GM10266 (cell line): Measurements from ENCODE around the gene LCORL.

ENCODE experiments used
- DNase-seq: peaks from one replicate; pipeline ENCODE4 v3.0.0; 2012; ENCODE audit errors: extremely low spot score
- CTCF ChIP-seq: IDR thresholded peaks from 2 replicates; pipeline ENCODE4 v1.5.1; 2012; ENCODE audit warnings: mild to moderate bottlenecking, low read depth; ENCODE audit not compliant: control insufficient read depth, insufficient read depth; ENCODE audit errors: missing control alignments

The LCORL gene

DNA sequence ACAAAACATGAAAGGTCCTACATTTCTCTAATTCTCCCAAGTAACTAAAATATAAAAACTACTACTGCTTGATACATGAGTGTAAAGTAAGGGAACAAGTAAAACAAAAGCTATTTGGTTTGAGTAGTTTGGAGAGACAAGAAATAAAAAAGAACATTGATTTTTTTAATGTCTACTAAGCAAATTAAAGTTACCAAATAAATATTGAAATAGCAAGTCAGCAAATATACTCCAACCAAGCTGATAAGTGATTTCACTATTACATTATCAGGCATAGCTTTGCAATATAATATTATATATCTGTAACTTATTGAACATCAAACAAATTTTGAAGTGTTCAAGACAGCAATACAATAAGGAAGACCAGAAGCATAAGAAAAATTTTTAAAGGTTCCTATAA is 60.3 kb downstream of the LCORL start:
- no peak for TF ChIP-seq CTCF
- no peak for DNase-seq

DNA sequence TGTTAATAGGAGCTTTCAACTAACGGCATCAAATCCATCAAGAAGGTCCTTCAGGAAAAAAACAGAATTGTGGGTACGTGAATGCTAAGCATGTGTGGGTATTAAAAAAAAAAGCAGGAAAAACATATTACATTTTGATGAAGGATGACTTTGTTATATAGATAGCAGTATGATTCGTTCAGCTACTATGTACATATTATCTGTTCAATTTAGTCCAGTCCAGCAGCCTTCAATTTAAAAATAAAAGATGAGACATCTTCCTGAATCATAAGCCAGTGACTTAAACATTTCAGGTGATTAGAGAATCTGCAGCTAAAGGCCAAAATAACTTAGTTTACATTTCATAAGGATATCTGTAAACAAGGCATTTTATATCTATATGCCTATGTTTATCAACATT is 63.4 kb downstream of the LCORL start:
- TF ChIP-seq CTCF = no peak
- DNase-seq = no peak

- no peak for DNase-seq
- TF ChIP-seq CTCF = no peak
These were observed 63.9 kb downstream of the LCORL start for GRCh38 chr4:17957688-17958087.

DNA sequence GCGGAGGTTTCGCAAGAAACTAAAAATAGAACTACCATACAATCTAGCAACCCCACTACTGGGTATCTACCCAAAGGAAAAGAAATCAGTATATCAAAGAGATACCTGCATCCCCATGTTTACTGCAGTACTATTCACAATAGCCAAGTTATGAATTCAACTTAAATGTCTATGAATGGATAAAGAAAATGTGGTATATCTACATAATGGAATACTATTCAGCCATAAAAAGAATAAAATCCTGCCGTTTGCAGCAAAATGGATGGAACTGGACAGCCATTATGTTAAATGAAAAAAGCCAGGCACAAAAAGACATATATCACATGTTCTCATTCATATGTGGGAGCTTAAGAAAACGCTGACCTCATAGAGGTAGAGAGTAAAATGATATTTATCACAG is 65.3 kb downstream of the LCORL start:
- DNase-seq = no peak
- no peak for TF ChIP-seq CTCF

DNA sequence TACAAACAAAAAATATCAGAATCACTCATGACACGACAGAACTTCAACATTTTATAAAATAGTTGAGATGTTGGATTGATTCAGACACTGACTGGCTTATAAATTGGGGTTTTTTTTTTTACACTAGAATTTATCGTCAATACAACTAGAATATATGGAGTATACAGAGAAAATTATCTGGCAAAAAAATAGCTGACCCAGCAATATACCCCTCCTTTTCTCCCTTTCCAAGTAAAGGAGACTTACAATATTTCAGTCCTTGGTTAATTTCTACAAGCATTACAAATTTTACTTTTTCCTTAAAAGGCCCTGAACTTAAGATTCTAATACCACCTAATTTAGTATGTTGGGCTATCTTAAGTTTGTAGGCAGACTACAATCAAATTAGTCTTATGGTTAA is 76.3 kb downstream of the LCORL start:
- no peak for DNase-seq
- no peak for TF ChIP-seq CTCF

DNA sequence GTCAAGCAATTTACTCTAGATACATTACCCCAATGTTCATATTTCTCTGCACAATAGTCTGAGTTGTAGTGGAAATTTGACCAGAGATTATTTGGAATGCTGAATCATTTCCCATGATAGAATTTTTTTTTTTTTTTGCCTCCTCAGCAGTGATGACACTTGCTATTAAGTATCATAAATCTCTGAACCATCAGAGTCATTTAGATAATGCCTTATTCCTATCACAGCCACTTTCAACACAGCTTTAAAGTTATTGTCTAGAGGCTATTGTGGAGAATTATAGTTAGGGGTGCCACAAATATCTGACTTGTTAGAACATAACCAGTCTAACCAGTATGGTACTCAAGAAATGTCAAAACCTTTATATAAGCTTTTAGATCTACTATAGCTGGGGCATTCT is 79.8 kb downstream of the LCORL start:
- TF ChIP-seq CTCF = no peak
- DNase-seq = no peak

- no peak for DNase-seq
These were observed 82.5 kb downstream of the LCORL start for GRCh38 chr4:17939054-17939453.

More at GRCh38 chr4:17939054-17939453, 82.5 kb downstream of the LCORL start:
- no peak for TF ChIP-seq CTCF
